Suprapubic skin (tissue), 4 donors: ENCODE results near the gene SPECC1. TPM values are rescaled to one million over a fixed set of nuclear protein-coding genes. Genes with fewer than 3 reads are reported as not detected.
"Not testable (repeated sequence)": the region's sequence is repeated elsewhere in the genome, so short reads cannot be mapped to it uniquely, and the experiment has no call there.

ENCODE experiments used
- DNase-seq, 2 donors: peaks; one replicate each; pipeline ENCODE4 v3.0.0-alpha.2; 2019; ENCODE audit warnings: low spot score in 2 of 2
- H3K27ac ChIP-seq: fragments of 200-600 bp; sonication (generic); one replicate; pipeline ENCODE4 v1.5.1; 2019
- H3K27me3 ChIP-seq: fragments of 200-600 bp; sonication (generic); one replicate; pipeline ENCODE4 v1.5.1; 2019
- H3K36me3 ChIP-seq: fragments of 200-600 bp; sonication (generic); one replicate; pipeline ENCODE4 v1.5.1; 2019
- H3K4me1 ChIP-seq: fragments of 200-600 bp; sonication (generic); one replicate; pipeline ENCODE4 v1.5.1; 2019
- H3K4me3 ChIP-seq: fragments of 200-600 bp; sonication (generic); one replicate; pipeline ENCODE4 v1.5.1; 2019; ENCODE audit warnings: mild to moderate bottlenecking
- H3K9me3 ChIP-seq: fragments of 200-600 bp; sonication (generic); one replicate; pipeline ENCODE4 v1.5.1; 2019
- EP300 ChIP-seq: sonication (generic); formaldehyde crosslinking; IDR thresholded peaks from one replicate; pipeline ENCODE4 v1.6.1; 2017; ENCODE audit warnings: antibody characterized with exemption
- POLR2A ChIP-seq, 2 donors: fragments of 450-650 bp; IDR thresholded peaks; one replicate each; pipeline ENCODE4 v1.6.1; 2017; ENCODE audit warnings: antibody characterized with exemption in 2 of 2, mild to moderate bottlenecking in 2 of 2, moderate library complexity in 2 of 2
- POLR2AphosphoS5 ChIP-seq, 3 donors: sonication (generic); formaldehyde crosslinking; IDR thresholded peaks; one replicate each; pipeline ENCODE4 v1.6.1; 2017; ENCODE audit warnings: antibody characterized with exemption in 3 of 3
- WGBS: methylation state at CpG from one replicate; pipeline ENCODE4 v1.1.5; 2018; 5-methylcytosine and 5-hydroxymethylcytosine counted together
- total RNA-seq, 4 donors: library from RNA; depleted of rRNA; stranded (reverse); fragments of >200 nt; gene quantifications; one replicate each; pipeline ENCODE4 v1.1.0, GENCODE V29; 2016
- TF ChIP-seq, protein P1 (sequence below), 2 donors: fragments of 200-600 bp in 1 of 2; fragments of 450-650 bp in 1 of 2; sonication (generic) in 1 of 2; IDR thresholded peaks; one replicate each; pipeline ENCODE4 v1.5.1; 2016 to 2019; ENCODE audit warnings: antibody characterized with exemption in 2 of 2, mild to moderate bottlenecking in 1 of 2, moderate library complexity in 1 of 2

The SPECC1 gene
- total RNA-seq, 4 donors from 2014 or later = 12.2 to 18.1 (median 16.4) TPM

DNA sequence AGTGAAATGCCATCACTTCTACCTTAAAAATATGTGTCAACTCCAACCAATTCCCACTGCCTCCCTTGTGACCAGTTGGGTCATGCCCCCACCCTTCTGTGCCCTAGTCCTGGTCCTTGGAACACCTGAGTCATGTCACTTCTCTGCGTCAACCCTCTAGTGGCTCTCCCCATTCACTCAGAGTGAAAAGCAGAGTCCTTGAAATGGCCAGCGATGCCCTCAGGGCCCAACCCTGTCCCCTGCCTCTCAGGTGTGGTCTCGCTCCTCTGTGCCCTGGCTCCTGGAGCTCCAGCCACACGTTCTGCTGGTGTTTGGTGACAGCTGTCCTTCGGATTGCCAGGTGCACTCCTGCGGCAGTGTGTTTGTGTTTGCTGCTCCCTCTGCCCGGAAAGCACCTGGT lies 89.2 kb downstream of the SPECC1 start:
- Histone ChIP-seq H3K36me3 (no peaks in the 10 kb centered on the region), H3K4me3 (no peak overlapping the region), H3K9me3 (no peaks in the 10 kb centered on the region), H3K27me3 (no peaks in the 10 kb centered on the region), H3K27ac (no peak overlapping the region), H3K4me1 (peaks cover 12% of the 10 kb centered on the region)
- TF ChIP-seq POLR2A (IDR thresholded peaks at IDR 0.05) (no peak), EP300 (no peak), POLR2AphosphoS5 (IDR thresholded peaks at IDR 0.05) (no peak)
- TF ChIP-seq, protein P1, sequence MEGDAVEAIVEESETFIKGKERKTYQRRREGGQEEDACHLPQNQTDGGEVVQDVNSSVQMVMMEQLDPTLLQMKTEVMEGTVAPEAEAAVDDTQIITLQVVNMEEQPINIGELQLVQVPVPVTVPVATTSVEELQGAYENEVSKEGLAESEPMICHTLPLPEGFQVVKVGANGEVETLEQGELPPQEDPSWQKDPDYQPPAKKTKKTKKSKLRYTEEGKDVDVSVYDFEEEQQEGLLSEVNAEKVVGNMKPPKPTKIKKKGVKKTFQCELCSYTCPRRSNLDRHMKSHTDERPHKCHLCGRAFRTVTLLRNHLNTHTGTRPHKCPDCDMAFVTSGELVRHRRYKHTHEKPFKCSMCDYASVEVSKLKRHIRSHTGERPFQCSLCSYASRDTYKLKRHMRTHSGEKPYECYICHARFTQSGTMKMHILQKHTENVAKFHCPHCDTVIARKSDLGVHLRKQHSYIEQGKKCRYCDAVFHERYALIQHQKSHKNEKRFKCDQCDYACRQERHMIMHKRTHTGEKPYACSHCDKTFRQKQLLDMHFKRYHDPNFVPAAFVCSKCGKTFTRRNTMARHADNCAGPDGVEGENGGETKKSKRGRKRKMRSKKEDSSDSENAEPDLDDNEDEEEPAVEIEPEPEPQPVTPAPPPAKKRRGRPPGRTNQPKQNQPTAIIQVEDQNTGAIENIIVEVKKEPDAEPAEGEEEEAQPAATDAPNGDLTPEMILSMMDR (IDR thresholded peaks at IDR 0.05) = no peak
- no peak for DNase-seq
- 75% methylated on average over 7 of the region's 7 CpGs for WGBS

DNA sequence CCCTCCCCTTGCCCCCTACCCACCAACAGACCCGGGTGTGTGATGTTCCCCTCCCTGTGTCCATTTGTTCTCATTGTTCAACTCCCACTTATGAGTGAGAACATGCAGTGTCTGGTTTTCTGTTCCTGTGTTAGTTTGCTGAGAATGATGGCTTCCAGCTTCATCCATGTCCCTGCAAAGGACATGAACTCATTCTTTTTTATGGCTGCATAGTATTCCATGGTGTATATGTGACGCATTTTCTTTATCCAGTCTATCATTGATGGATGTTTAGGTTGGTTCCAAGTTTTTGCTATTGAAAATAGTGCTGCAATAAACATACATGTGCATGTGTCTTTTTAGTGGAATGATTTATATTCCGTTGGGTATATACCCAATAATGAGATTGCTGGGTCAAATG lies 91.6 kb downstream of the SPECC1 start:
- not testable (repeated sequence) for H3K9me3 ChIP-seq, H3K36me3 ChIP-seq, H3K27me3 ChIP-seq, H3K4me3 ChIP-seq, H3K27ac ChIP-seq, H3K4me1 ChIP-seq, DNase-seq
- WGBS = 94% methylated on average over 3 of the region's 3 CpGs

DNA sequence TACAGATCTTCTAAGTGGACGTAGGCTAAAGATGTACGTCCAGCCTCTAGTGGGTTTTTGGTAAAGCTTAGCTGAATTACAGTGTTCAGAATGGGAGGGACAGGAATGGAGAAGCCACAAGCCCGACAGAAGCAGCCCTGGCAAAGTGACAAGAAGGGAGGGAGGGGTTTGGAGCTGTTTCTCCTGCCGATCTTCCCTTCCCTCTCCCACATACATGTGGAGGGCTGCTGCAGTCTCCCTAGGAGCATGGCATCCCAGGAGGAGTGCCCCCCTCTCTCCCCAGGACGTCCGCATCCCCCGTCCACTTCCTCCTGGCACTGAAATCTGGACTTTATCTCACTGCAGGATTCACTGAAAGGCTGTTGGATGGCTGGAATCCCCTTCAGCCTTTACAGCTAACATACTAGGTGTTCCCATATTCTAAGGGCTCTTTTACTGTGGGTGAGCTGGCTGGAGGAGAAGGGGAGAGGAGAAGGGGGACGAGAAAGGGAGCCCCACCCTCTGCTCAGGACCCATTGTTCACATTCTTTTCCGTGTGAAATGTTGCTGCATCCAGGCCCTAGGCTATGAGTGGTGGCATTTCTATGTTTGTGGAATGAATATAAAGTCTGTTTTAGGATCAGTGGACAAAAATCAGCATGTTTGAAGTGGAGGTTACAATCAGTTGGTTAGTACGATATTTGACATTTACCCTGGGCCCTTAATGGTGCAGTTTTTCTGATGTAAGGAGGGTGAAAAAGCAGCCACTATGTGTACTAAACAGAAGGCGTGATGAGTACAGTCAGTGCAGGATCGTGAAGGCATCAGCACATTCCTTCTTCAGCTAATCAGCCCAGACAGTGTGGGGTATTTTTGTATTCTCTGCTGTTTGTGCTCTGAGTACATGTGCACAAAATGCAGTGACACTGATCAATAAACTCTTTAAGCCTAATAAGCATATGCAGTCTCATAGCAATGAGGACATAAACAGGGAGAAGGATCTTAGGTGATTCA lies 94.6 kb downstream of the SPECC1 start:
- Histone ChIP-seq H3K36me3 (no peaks in the 10 kb centered on the region), H3K9me3 (no peaks in the 10 kb centered on the region), H3K4me3 (no peak overlapping the region), H3K27ac (no peak overlapping the region), H3K27me3 (no peaks in the 10 kb centered on the region), H3K4me1 (peaks cover 10% of the 10 kb centered on the region)
- WGBS = 45% methylated on average over 12 of the region's 12 CpGs
- no peak for DNase-seq
- TF ChIP-seq POLR2A (IDR thresholded peaks at IDR 0.05) = no peak
- TF ChIP-seq POLR2AphosphoS5 (IDR thresholded peaks at IDR 0.05) = no peak
- TF ChIP-seq, protein P1 (IDR thresholded peaks at IDR 0.05) = no peak
- no peak for TF ChIP-seq EP300

DNA sequence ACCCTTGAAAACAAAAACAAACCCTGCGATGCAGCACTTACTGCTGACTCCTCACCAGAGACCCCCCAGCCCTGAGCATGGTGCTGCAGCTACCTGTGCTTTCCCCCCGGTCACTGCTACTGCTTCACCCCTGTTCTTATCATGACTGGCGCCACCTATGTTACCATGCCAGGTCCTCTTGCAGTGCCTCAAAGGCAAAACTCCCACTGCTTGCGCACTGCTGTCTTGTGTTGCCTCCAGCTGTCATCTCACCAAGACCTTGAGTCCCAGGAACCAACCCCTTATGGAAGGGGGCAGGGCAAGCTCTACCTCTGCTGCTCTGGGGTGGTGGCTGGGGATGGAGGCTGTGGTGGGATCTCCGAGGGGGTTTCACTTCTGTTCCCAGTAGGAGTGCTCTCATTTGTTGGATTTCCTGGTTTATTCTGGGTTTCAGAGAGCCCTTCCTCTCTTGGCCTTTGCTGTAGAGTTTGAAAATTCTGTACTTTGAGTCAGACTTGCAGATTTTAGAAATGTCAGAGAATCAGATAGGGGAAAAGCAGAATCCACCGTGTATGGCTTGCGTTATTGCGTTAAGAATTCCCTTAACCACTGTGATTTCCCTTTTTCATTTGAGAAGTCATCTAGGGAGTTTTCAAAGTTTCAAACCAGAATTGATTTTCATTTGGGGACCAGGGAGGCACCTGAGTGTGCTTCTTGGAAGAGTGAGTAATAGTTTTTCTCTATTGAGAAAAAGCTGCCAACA lies 96.6 kb downstream of the SPECC1 start:
- 86% methylated on average over 7 of the region's 8 CpGs for WGBS
- no peak for TF ChIP-seq POLR2A (IDR thresholded peaks at IDR 0.05)
- no peak for TF ChIP-seq EP300
- TF ChIP-seq, protein P1 (IDR thresholded peaks at IDR 0.05) = no peak
- no peak for TF ChIP-seq POLR2AphosphoS5 (IDR thresholded peaks at IDR 0.05)
- Histone ChIP-seq H3K27ac (no peak overlapping the region), H3K4me3 (no peak overlapping the region), H3K36me3 (no peaks in the 10 kb centered on the region), H3K4me1 (peaks cover 10% of the 10 kb centered on the region), H3K9me3 (no peaks in the 10 kb centered on the region), H3K27me3 (no peaks in the 10 kb centered on the region)
- no peak for DNase-seq

DNA sequence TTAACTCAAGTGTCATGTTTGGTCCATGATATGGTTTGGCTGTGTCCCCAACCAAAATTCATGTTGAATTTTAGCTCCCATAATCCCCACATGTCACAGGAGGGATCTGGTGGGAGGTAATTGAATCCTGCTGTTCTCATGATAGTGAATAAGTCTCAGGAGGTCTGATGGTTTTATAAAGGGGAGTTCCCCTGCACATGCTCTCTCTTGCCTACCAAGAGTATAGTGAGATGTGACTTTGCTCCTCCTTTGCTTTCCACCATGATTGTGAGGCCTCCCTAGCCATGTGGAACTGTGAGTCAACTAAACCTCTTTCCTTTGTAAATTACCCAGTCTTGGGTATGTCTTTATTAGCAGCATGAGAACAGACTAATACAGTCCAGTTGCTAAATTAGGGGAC lies 97.3 kb downstream of the SPECC1 start:
- not testable (repeated sequence) for H3K9me3 ChIP-seq, H3K4me1 ChIP-seq, H3K27ac ChIP-seq, H3K4me3 ChIP-seq, H3K27me3 ChIP-seq, H3K36me3 ChIP-seq, DNase-seq

DNA sequence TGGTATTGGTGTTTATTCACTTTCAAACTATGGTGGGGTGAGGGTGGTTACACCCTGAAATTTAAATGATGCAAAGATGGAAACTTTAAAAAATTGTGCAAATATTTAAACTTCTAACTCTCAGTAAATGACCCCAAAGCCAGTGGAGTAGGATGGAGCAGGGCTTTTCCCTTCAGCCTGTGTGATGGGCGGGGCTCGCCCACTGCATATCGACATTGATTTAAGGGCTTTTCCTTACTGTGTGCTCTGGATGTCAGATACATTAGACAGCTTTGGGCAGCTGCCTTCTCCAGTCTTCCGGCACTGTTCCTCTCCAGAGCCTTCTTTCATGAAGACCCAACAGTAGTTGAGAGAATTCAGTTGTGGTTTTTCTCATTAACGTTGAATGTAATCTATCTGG lies 99.9 kb downstream of the SPECC1 start:
- Histone ChIP-seq H3K36me3 (no peaks in the 10 kb centered on the region), H3K27ac (no peak overlapping the region), H3K27me3 (no peaks in the 10 kb centered on the region), H3K9me3 (no peaks in the 10 kb centered on the region), H3K4me3 (no peak overlapping the region), H3K4me1 (no peaks in the 10 kb centered on the region)
- 86% methylated on average over 5 of the region's 5 CpGs for WGBS
- TF ChIP-seq POLR2AphosphoS5 (IDR thresholded peaks at IDR 0.05) (no peak), POLR2A (IDR thresholded peaks at IDR 0.05) (no peak), EP300 (no peak)
- TF ChIP-seq, protein P1 (IDR thresholded peaks at IDR 0.05) = no peak
- no peak for DNase-seq
